Measurements from ENCODE around the gene IMPDH2. TPM values are rescaled to one million over a fixed set of nuclear protein-coding genes. Genes with fewer than 3 reads are reported as not detected.
"Not testable (repeated sequence)": the region's sequence is repeated elsewhere in the genome, so short reads cannot be mapped to it uniquely, and the experiment has no call there.

The IMPDH2 gene
- total and polyA plus RNA-seq, 8 donors = 107 to 320 (median 159) TPM

DNA sequence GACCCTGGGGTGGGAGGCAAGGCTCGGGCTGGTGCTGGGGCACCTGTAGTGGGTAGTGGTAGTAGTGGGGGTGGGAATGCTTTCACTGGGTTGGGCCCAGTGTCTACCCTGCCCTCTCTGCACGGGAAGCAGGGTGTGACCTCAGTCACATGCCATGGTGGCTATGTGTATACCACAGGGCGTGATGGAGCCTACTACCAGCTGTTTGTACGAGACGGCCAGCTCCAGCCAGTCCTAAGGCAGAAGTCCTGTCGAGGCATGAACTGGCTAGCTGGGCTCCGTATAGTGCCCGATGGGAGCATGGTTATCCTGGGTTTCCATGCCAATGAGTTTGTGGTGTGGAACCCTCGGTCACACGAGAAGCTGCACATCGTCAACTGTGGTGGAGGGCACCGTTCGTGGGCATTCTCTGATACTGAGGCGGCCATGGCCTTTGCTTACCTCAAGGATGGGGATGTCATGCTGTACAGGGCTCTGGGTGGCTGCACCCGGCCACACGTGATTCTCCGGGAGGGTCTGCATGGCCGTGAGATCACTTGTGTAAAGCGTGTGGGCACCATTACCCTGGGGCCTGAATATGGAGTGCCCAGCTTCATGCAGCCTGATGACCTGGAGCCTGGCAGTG is 16.0 kb downstream of the IMPDH2 start:
- H3K36me3 ChIP-seq = peaks cover 0 to 20% (median 11%) of the 10 kb centered on the region in 3 donors
- H3K4me1 ChIP-seq = peaks cover 0 to 17% (median 14%) of the 10 kb centered on the region in 3 donors
- no peak overlapping the region for H3K27ac ChIP-seq
- DNase-seq (peak in 2 of 6 donors; percentile 11 to 55), FAIRE-seq (no peak), ATAC-seq (no peak)
- intact Hi-C loops (cut with DNase I) = no loop called here
- H3K4me3 ChIP-seq = no peak overlapping the region
- TF ChIP-seq, protein P1, sequence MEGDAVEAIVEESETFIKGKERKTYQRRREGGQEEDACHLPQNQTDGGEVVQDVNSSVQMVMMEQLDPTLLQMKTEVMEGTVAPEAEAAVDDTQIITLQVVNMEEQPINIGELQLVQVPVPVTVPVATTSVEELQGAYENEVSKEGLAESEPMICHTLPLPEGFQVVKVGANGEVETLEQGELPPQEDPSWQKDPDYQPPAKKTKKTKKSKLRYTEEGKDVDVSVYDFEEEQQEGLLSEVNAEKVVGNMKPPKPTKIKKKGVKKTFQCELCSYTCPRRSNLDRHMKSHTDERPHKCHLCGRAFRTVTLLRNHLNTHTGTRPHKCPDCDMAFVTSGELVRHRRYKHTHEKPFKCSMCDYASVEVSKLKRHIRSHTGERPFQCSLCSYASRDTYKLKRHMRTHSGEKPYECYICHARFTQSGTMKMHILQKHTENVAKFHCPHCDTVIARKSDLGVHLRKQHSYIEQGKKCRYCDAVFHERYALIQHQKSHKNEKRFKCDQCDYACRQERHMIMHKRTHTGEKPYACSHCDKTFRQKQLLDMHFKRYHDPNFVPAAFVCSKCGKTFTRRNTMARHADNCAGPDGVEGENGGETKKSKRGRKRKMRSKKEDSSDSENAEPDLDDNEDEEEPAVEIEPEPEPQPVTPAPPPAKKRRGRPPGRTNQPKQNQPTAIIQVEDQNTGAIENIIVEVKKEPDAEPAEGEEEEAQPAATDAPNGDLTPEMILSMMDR (IDR thresholded peaks at IDR 0.05) = no peak
- H3K27me3 ChIP-seq = no peaks in the 10 kb centered on the region
- no peaks in the 10 kb centered on the region for H3K9me3 ChIP-seq
- 77 to 86% methylated on average over 19 of the region's 19 CpGs for whole genome bisulfite sequencing, 2 donors

DNA sequence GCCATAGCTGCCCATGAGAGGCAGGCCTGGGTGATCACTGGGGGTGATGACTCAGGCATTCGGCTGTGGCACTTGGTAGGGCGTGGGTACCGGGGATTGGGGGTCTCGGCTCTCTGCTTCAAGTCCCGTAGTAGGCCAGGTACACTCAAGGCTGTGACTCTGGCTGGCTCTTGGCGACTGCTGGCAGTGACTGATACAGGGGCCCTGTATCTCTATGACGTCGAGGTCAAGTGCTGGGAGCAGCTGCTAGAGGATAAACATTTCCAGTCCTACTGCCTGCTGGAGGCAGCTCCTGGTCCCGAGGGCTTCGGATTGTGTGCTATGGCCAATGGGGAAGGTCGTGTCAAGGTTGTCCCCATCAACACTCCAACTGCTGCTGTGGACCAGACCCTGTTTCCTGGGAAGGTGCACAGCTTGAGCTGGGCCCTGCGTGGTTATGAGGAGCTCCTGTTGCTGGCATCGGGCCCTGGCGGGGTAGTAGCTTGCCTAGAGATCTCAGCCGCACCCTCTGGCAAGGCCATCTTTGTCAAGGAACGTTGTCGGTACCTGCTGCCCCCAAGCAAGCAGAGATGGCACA is 16.7 kb downstream of the IMPDH2 start:
- Histone ChIP-seq H3K36me3 (peaks cover 0 to 20% (median 11%) of the 10 kb centered on the region in 3 donors), H3K27me3 (no peaks in the 10 kb centered on the region), H3K27ac (peak overlapping the region in 2 of 4 donors; percentile 10 to 15), H3K4me1 (peaks cover 0 to 17% (median 15%) of the 10 kb centered on the region in 3 donors), H3K4me3 (no peak overlapping the region), H3K9me3 (no peaks in the 10 kb centered on the region)
- FAIRE-seq = no peak
- TF ChIP-seq, protein P1 (IDR thresholded peaks at IDR 0.05) = no peak
- 34 to 37% methylated on average over 17 of the region's 17 CpGs for WGBS, 2 donors
- peak; percentile 5 to 31 (median 14) for ATAC-seq
- intact Hi-C loops (cut with DNase I) = no loop called here
- DNase-seq = peak in 4 of 6 donors; percentile 61 to 83 (median 70)

DNA sequence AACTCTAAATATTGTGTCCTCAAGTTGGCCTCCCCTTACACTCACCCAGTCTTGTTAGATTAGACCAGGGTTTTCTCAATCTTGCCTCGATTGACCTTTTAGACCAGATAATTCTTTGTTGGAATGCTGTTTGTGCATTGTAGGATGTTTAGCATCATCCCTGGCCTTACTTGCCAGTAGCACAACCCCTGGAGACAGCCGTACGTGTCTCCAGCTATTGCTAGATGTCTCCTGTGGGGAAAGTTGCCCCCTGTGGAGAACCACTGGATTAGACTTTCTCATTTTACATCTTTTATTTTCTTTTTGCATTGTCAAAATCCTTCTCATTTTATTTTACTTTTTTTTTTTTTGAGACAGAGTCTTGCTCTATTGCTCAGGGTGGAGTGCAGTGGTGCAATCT is 19.8 kb downstream of the IMPDH2 start:
- FAIRE-seq = no peak
- no peaks in the 10 kb centered on the region for H3K27me3 ChIP-seq
- TF ChIP-seq, protein P1 (IDR thresholded peaks at IDR 0.05) = no peak

DNA sequence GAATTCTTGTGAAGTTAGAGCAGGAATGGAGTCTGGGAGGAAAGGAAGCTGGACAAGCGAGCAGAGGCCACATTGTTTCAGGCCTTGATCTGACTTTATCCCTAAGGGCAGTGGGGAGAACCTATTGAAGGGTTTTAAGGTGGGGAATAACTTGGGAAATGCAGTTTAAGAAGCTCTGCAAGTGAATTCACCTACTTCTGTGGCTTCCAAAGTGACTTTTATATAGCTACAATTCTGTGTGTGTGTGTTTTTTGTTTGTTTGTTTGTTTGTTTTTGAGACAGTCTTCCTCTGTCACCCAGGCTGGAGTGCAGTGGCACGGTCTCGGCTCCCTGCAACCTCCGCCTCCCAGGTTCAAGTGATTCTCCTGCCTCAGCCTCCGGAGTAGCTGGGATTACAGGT is 20.6 kb downstream of the IMPDH2 start:
- FAIRE-seq; intact Hi-C loops (cut with DNase I); H3K9me3 ChIP-seq; ATAC-seq; H3K27me3 ChIP-seq; H3K36me3 ChIP-seq; DNase-seq: not testable (repeated sequence)
- Histone ChIP-seq H3K4me1 (peaks cover 0 to 18% (median 17%) of the 10 kb centered on the region in 3 donors), H3K27ac (peak overlapping the region in 1 of 4 donors; percentile 91), H3K4me3 (peak overlapping the region in 2 of 4 donors; percentile 57 to 61)
- WGBS, 2 donors = 82 to 93% methylated on average over 5 of the region's 5 CpGs

More for the DNA sequence above, 19.8 kb downstream of the IMPDH2 start:
- intact Hi-C loops (cut with DNase I) = no loop called here
- Histone ChIP-seq H3K4me3 (no peak overlapping the region), H3K9me3 (no peaks in the 10 kb centered on the region), H3K27ac (no peak overlapping the region), H3K36me3 (peaks cover 0 to under 1% (median 0%) of the 10 kb centered on the region in 3 donors), H3K4me1 (peaks cover 0 to 18% (median 17%) of the 10 kb centered on the region in 3 donors)
- no peak for ATAC-seq
- 71 to 76% methylated on average over 3 of the region's 3 CpGs for WGBS, 2 donors
- no peak for DNase-seq

DNA sequence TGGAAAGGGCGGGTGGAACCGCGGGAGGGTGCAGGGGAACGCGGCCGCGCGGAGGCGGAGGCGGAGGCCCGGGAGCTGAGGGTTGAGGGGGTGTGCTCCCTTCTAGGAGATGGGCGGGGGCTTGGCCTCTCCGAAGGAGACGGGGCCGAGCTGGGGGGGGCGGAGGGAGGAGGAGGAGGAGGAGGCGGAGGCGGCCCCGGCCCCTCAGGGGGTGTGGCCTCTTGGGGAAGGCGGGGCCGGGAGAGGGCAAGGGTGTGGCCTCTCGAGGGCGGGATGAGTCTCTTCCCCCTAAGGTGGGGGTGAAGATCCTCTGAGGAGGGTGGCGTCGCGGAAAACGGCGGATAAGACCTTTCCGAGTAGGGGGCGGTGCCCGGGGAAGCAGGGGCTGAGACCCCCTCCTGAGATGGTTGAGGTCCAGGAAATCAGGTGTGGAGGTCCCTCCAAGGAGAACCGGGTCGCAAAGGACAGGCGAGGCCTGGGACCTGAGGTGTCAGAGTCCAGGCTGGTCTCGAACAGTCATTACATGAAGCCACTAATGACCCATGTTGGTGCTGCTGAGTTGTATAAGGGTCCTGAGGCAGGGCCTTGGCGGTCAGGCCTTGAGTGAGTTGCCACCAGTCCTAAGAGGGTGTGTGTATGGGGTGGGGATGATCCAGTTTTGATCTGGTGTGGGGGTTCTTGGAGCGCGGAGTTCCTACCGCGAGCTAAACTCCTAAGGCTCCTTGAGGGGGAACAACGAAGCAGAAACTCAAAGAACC is 21.2 kb downstream of the IMPDH2 start:
- no peaks in the 10 kb centered on the region for H3K27me3 ChIP-seq
- peak; percentile 63 to 82 (median 76) for ATAC-seq
- DNase-seq = peak; percentile 83 to 95 (median 92)
- H3K27ac ChIP-seq = peak overlapping the region; percentile 82 to 96 (median 88)
- no peak for FAIRE-seq
- no peaks in the 10 kb centered on the region for H3K9me3 ChIP-seq
- WGBS, 2 donors = 13 to 18% methylated on average over 32 to 41 of the region's 41 CpGs
- no peaks in the 10 kb centered on the region for H3K36me3 ChIP-seq
- TF ChIP-seq, protein P1 (IDR thresholded peaks at IDR 0.05) = no peak
- H3K4me3 ChIP-seq = peak overlapping the region; percentile 57 to 75 (median 60)
- intact Hi-C loops (cut with DNase I) = no loop called here
- peaks cover 0 to 18% (median 15%) of the 10 kb centered on the region in 3 donors for H3K4me1 ChIP-seq

Measured in pancreas (tissue), 10 donors.